Smooth muscle cell (in vitro differentiated cells): ENCODE results near the gene SLC44A3. TPM values are rescaled to one million over a fixed set of nuclear protein-coding genes. Genes with fewer than 3 reads are reported as not detected.

ENCODE experiments used
- DNase-seq: peaks from one replicate; lab custom pipeline; 2025; ENCODE audit not compliant: unreplicated experiment; lab: John Stamatoyannopoulos, UW
- H2AFZ ChIP-seq: fragments of 200-600 bp; sonication (generic); 2 replicates; pipeline ENCODE4 v1.6.0; 2016; ENCODE audit warnings: antibody characterized with exemption, low read depth, mild to moderate bottlenecking
- H3F3A ChIP-seq: fragments of 200-600 bp; sonication (generic); 2 replicates; pipeline ENCODE4 v1.6.0; 2017; ENCODE audit warnings: antibody characterized with exemption, low read depth
- H3K27ac ChIP-seq: fragments of 200-600 bp; sonication (generic); 2 replicates; pipeline ENCODE4 v1.5.1; 2016; ENCODE audit warnings: low read depth, mild to moderate bottlenecking
- H3K27me3 ChIP-seq: fragments of 200-600 bp; sonication (generic); 2 replicates; pipeline ENCODE4 v1.6.1; 2016; ENCODE audit warnings: low read depth, mild to moderate bottlenecking
- H3K36me3 ChIP-seq: fragments of 200-600 bp; sonication (generic); 2 replicates; pipeline ENCODE4 v1.5.1; 2016; ENCODE audit warnings: low read depth
- H3K4me1 ChIP-seq: fragments of 200-600 bp; sonication (generic); 2 replicates; pipeline ENCODE4 v1.5.1; 2016; ENCODE audit warnings: low read depth
- H3K4me2 ChIP-seq: fragments of 200-600 bp; sonication (generic); 2 replicates; pipeline ENCODE4 v1.6.0; 2016; ENCODE audit warnings: mild to moderate bottlenecking
- H3K4me3 ChIP-seq: fragments of 200-600 bp; sonication (generic); 2 replicates; pipeline ENCODE4 v1.5.1; 2016; ENCODE audit warnings: mild to moderate bottlenecking
- H3K79me2 ChIP-seq: fragments of 200-600 bp; sonication (generic); 2 replicates; pipeline ENCODE4 v1.6.0; 2016; ENCODE audit warnings: low read depth, mild to moderate bottlenecking
- H3K9ac ChIP-seq: fragments of 200-600 bp; sonication (generic); 2 replicates; pipeline ENCODE4 v1.6.0; 2016; ENCODE audit warnings: low read depth
- H3K9me3 ChIP-seq: fragments of 200-600 bp; sonication (generic); replicated peaks from 2 replicates; pipeline ENCODE4 v1.5.1; 2016; ENCODE audit warnings: low read depth
- H4K20me1 ChIP-seq: fragments of 200-600 bp; sonication (generic); 2 replicates; pipeline ENCODE4 v1.6.0; 2016; ENCODE audit warnings: low read depth
- WGBS: methylation state at CpG from one replicate; pipeline ENCODE4 v1.1.7; 2016; ENCODE audit warnings: low lambda C conversion rate; 5-methylcytosine and 5-hydroxymethylcytosine counted together
- polyA plus RNA-seq: library from polyadenylated mRNA; unstranded; fragments of >200 nt; fragmentation: Nextera tagmentation; extraction: Ambion mirVana; gene quantifications from 2 replicates; pipeline ENCODE4 v1.2.1, GENCODE V29; 2016
- total RNA-seq: library from RNA; depleted of rRNA; stranded (reverse); fragments of >200 nt; gene quantifications from 2 replicates; pipeline ENCODE4 v1.2.3, GENCODE V29; 2014
- TF ChIP-seq, protein P1 (sequence below): fragments of 200-600 bp; sonication (generic); IDR thresholded peaks from 2 replicates; pipeline ENCODE4 v1.5.1; 2017; ENCODE audit warnings: borderline replicate concordance, mild to moderate bottlenecking, antibody characterized with exemption; ENCODE audit not compliant: insufficient read depth, poor library complexity, severe bottlenecking

Gene SLC44A3
- total and polyA plus RNA-seq, 2 experiments from 2014 or later = 3.2 to 10.0 TPM

GRCh38 chr1:94825936-94826335 lies 5.8 kb downstream of the SLC44A3 start:
- Histone ChIP-seq H3K4me2 (no peak overlapping the region), H3K27ac (no peak overlapping the region), H4K20me1 (no peaks in the 10 kb centered on the region), H3K9me3 (no peaks in the 10 kb centered on the region), H3K4me1 (no peaks in the 10 kb centered on the region), H3F3A (no peaks in the 10 kb centered on the region), H3K9ac (no peak overlapping the region), H3K36me3 (no peaks in the 10 kb centered on the region), H2AFZ (no peak overlapping the region), H3K79me2 (no peaks in the 10 kb centered on the region), H3K27me3 (no peaks in the 10 kb centered on the region), H3K4me3 (no peak overlapping the region)
- TF ChIP-seq, protein P1, sequence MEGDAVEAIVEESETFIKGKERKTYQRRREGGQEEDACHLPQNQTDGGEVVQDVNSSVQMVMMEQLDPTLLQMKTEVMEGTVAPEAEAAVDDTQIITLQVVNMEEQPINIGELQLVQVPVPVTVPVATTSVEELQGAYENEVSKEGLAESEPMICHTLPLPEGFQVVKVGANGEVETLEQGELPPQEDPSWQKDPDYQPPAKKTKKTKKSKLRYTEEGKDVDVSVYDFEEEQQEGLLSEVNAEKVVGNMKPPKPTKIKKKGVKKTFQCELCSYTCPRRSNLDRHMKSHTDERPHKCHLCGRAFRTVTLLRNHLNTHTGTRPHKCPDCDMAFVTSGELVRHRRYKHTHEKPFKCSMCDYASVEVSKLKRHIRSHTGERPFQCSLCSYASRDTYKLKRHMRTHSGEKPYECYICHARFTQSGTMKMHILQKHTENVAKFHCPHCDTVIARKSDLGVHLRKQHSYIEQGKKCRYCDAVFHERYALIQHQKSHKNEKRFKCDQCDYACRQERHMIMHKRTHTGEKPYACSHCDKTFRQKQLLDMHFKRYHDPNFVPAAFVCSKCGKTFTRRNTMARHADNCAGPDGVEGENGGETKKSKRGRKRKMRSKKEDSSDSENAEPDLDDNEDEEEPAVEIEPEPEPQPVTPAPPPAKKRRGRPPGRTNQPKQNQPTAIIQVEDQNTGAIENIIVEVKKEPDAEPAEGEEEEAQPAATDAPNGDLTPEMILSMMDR = no peak
- 93% methylated on average over 2 of the region's 2 CpGs for WGBS
- DNase-seq = no peak

GRCh38 chr1:94827434-94827833 lies 7.3 kb downstream of the SLC44A3 start:
- Histone ChIP-seq H3K79me2 (no peaks in the 10 kb centered on the region), H3K4me1 (no peaks in the 10 kb centered on the region), H2AFZ (no peak overlapping the region), H3K4me2 (no peak overlapping the region), H4K20me1 (no peaks in the 10 kb centered on the region), H3K27me3 (no peaks in the 10 kb centered on the region), H3K9me3 (no peaks in the 10 kb centered on the region), H3F3A (no peaks in the 10 kb centered on the region), H3K4me3 (no peak overlapping the region), H3K27ac (peak overlapping the region; percentile 67), H3K36me3 (no peaks in the 10 kb centered on the region), H3K9ac (no peak overlapping the region)
- no peak for DNase-seq
- WGBS = 98% methylated on average over 4 of the region's 4 CpGs
- TF ChIP-seq, protein P1 = no peak

DNA sequence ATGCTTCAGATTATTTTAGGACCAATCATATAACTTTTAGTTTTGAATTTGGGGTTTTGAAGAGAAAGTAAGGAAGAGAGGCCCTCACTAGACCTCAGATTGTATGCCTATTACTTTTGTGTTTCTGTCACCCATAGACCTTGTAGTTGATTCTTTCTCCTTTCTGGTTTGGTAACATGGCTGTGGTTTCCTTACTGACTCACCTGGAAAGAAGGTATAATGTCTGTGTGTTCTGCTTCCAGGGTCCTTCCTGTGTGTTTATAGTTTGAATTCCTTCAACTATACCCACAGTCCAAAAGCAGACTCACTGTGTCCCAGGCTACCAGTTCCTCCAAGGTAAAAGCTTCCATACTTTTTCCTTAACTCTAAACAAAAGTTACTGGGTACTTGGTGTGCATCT lies 8.1 kb downstream of the SLC44A3 start:
- Histone ChIP-seq H3K4me3 (no peak overlapping the region), H3K9me3 (no peaks in the 10 kb centered on the region), H2AFZ (no peak overlapping the region), H3K9ac (no peak overlapping the region), H3K27ac (peak overlapping the region; percentile 67), H3K27me3 (no peaks in the 10 kb centered on the region), H3K79me2 (no peaks in the 10 kb centered on the region), H3K4me1 (no peaks in the 10 kb centered on the region), H4K20me1 (no peaks in the 10 kb centered on the region), H3K4me2 (no peak overlapping the region), H3K36me3 (no peaks in the 10 kb centered on the region), H3F3A (no peaks in the 10 kb centered on the region)
- DNase-seq = no peak
- TF ChIP-seq, protein P1 = no peak

GRCh38 chr1:94831641-94832040 lies 11.5 kb downstream of the SLC44A3 start:
- Histone ChIP-seq H3K9me3 (no peaks in the 10 kb centered on the region), H2AFZ (no peak overlapping the region), H3K36me3 (no peaks in the 10 kb centered on the region), H4K20me1 (no peaks in the 10 kb centered on the region), H3K4me3 (no peak overlapping the region), H3K79me2 (no peaks in the 10 kb centered on the region), H3K27me3 (no peaks in the 10 kb centered on the region), H3K9ac (no peak overlapping the region), H3F3A (no peaks in the 10 kb centered on the region), H3K4me2 (no peak overlapping the region), H3K4me1 (no peaks in the 10 kb centered on the region), H3K27ac (no peak overlapping the region)
- TF ChIP-seq, protein P1 = no peak
- WGBS = 94% methylated on average over 6 of the region's 6 CpGs
- DNase-seq = no peak
